ENCODE data around the gene TLL2.

The TLL2 gene

DNA sequence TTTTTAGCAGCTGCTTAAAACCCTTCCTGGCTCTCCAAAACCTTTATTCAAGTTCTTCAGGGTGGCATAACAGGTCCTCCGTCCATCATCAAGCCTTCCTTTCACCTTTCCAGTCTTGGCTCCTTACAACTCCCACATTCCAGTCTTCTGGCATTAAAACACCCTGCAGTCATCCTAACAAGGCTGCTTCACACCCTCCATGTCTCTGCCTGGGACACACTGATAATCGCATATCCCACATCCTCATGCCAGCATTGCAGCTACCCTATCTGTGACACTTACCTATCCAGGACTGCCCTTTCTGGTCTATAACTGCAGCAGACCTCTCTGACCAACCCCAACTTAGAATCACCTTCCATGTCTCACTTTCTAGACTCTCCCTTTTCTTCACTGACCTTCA lies 2.6 kb upstream of the TLL2 start:
- H3K9me3 Mint-ChIP-seq (ENCODE audit: low read depth): no peaks in the 10 kb centered on the region
- H3K4me1 Mint-ChIP-seq (ENCODE audit: low read depth): peaks cover 16% of the 10 kb centered on the region
- no peak overlapping the region for H3K4me3 Mint-ChIP-seq
- H3K36me3 Mint-ChIP-seq: peaks cover 6% of the 10 kb centered on the region
- peaks cover 17% of the 10 kb centered on the region for H3K27me3 Mint-ChIP-seq
- no peak overlapping the region for H3K27ac Mint-ChIP-seq

DNA sequence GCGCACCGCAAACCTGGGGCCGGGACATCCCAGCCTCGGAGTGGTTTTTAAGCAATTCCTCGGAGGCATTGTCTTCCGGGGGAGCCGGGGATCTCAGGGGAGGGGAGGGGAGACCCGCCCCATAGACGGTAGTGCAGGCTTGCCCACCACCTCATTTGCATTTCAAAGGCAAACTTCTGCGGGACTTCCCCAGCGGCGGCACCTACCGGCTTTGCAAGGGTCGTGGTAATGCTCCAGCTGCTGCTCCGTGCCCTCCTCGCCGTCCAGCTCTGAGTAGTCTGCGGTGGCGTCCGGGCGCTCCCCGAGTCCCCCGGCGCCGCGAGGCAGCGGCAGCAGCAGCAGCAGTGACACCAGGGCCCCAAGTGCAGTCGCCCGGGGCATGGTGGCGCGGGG lies 425 bp downstream of the TLL2 start:
- Mint-ChIP-seq H3K4me3 (peak overlapping the region; percentile 64), H3K9me3 (ENCODE audit: low read depth) (no peaks in the 10 kb centered on the region), H3K4me1 (ENCODE audit: low read depth) (peaks cover 16% of the 10 kb centered on the region), H3K27ac (no peak overlapping the region), H3K27me3 (peaks cover 17% of the 10 kb centered on the region), H3K36me3 (no peaks in the 10 kb centered on the region)

DNA sequence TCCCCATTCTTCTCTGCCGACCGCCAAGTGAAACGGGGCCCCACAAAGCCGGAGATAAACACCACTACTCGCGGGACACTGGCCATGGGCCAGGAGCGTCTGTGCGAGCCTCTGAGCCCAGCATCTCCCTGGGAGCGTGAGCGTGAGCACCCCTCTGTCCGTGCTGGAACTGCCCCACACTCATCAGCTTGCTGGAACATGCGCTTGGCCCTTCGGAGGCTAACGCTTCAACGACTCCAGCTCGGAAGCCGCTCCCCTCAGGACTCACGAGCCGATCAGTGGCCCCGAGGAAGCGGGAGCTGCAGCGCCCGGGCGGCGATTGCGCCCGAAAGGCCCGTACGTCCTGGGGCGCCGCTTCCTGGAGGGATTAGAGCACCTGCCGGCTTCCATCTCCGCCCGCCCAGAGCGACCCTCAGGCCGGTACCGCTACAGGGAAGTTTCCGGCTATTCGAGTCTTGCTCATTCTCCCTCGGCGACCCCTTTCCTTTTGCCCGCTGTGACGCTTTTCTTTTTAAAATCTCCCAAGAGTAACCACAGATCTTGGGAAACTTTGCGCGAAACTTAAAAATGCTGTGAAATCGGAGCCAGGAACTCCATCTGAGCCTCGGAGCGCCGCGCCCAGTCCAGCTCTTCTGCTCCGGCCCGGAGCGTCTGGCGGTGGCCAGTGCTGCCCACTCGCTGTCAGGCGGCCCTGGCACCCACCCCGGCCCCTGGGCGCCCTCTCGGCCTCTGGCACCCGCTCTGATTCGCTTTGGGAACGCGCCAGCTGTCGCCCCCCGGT lies 1.0 kb downstream of the TLL2 start:
- Mint-ChIP-seq H3K27ac (no peak overlapping the region), H3K36me3 (no peaks in the 10 kb centered on the region), H3K9me3 (ENCODE audit: low read depth) (no peaks in the 10 kb centered on the region), H3K4me1 (ENCODE audit: low read depth) (peaks cover 16% of the 10 kb centered on the region), H3K27me3 (peaks cover 17% of the 10 kb centered on the region), H3K4me3 (peak overlapping the region; percentile 64)

DNA sequence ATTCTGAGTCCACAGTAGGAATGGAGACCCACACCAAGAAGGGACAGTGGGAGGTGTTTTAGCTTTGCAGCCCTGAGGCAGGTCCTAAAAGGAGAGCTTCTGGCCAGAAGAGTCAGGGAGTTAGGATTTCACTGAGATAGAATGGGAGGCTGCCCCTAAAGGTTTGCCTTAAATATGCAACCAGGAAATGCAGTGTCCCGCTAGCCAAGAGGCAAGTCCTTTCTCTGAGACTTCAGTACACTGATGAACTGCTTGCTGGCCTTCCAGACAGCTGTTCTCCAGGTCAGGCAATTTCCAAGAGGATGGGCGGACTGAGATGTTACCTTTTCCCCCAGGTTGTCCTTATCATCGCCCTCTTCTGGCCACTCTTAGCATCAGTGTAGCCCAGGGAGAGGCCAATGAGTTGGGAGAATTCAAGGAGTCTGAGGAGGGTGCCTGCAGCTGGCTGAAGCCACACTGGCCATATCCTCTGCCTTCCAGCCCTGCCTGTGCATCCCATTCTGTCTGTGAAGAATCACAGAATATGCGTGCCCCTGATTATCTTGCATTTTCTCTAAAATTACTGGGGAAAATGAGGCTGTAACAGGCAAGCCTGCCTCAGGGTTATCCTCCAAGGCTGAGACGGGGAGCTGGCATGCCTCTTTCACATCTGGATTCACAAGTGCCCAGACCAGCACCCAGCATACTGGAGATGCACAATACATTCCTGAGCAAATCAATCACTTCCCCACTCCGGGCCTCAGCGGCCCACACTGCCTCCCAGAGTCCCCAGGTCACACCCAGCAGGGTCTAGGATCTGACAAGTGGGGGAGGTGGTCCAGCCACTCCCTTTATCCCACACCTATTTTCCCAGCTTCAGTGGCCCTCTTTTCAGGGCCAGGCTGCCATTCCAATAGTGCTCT lies 2.4 kb downstream of the TLL2 start:
- no peak overlapping the region for H3K4me3 Mint-ChIP-seq
- no peaks in the 10 kb centered on the region for H3K9me3 Mint-ChIP-seq (ENCODE audit: low read depth)
- H3K4me1 Mint-ChIP-seq (ENCODE audit: low read depth): peaks cover 16% of the 10 kb centered on the region
- H3K27ac Mint-ChIP-seq: no peak overlapping the region
- H3K36me3 Mint-ChIP-seq: no peaks in the 10 kb centered on the region
- peaks cover 18% of the 10 kb centered on the region for H3K27me3 Mint-ChIP-seq

DNA sequence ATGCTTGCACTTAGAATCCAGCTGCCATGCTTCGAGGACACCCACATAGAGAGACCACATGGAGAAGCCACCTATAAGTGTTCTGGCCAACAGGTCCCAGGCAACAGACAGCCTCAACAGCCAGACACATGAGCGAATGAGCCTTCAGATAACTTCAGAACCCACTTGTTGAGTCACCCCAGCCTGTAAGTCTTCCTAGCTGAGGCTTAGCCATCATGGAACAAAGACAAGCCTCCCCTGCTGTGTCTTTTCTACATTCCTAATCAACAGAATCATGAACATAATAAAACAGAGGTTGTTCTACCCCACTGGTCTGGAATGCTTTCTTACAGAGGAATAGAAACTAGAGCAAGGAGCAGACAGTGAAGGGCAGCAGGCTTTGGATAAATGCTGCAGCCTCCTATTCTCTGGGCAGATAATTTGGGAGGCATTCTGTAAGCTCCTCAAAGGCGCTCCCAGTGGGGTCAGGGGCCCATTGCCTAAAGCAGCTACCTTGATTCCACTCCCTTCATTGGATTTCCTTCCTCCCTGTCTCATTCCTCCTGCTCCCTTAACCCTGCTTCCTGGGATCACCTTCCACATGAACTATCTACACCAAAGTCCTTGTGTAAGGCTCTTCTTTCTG lies 4.6 kb downstream of the TLL2 start:
- H3K4me1 Mint-ChIP-seq (ENCODE audit: low read depth): peaks cover 4% of the 10 kb centered on the region
- H3K36me3 Mint-ChIP-seq: no peaks in the 10 kb centered on the region
- H3K27me3 Mint-ChIP-seq: peaks cover 10% of the 10 kb centered on the region
- no peak overlapping the region for H3K4me3 Mint-ChIP-seq
- H3K27ac Mint-ChIP-seq: no peak overlapping the region
- no peaks in the 10 kb centered on the region for H3K9me3 Mint-ChIP-seq (ENCODE audit: low read depth)

DNA sequence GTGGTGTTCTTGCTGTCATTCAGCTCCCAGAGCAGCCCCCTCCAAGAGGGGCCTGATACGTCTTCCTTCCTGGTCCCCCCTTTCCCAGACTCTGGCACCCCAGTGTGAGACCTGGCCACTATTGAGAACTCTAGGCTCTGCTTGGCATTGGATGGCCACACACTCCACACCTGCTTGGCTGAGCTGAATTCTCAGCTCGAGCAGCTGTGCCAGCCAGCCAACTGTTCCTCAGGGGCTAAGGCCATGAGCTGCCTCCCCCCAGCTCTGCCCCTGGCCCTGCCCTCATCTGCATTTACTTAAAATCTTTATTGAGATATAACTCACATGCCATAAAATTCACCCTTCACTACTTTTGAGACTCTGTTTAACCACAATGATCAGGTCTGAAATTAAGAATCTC lies 6.7 kb downstream of the TLL2 start:
- H3K9me3 Mint-ChIP-seq (ENCODE audit: low read depth): no peaks in the 10 kb centered on the region
- H3K4me3 Mint-ChIP-seq: no peak overlapping the region
- H3K4me1 Mint-ChIP-seq (ENCODE audit: low read depth): peaks cover 1% of the 10 kb centered on the region
- peaks cover 5% of the 10 kb centered on the region for H3K27me3 Mint-ChIP-seq
- H3K27ac Mint-ChIP-seq: no peak overlapping the region
- H3K36me3 Mint-ChIP-seq: no peaks in the 10 kb centered on the region

DNA sequence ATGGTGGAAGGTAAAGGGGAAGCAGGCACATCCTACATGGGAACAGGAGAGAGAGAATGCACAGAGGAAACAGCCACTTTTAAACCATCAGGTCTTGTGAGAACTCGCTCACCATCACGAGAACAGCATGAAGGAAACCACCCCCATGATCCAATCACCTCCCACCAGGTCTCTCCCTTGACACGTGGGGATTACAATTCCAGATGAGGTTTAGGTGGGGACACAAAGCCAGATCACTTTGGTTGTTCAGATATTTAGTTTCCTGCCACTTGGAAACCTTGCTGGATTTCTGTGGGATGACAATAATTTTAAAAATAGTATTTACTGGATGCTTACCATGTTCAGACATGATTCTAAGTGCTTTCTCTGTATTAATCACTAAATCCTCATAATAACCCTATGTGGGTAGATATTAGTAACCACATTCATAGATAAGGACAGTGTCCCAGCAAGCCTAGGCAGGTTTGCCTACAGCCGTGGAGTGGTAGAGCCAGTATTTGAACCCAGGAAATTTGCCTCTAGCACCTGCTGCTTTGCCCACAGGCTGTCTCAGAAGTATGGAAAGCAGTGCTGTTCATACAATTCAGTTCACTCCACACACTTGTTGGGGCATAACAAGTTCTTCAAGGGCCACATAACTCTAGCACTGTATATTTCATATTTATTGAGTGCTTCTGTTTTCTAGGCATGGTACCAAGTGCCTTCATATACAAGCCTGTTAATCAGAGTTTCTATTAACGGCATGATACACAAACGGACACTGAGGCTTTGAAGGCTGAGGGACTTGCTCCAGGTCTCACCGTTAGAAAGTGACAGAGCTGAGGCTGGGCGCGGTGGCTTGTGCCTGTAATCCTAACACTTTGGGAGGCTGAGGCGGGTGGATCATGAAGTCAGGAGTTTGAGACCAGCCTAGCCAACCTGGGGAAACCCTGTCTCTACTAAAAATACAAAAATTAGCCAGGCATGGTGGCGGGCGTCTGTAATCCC lies 8.3 kb downstream of the TLL2 start:
- Mint-ChIP-seq H3K9me3 (ENCODE audit: low read depth) (no peaks in the 10 kb centered on the region), H3K27me3 (peaks cover 6% of the 10 kb centered on the region), H3K4me1 (ENCODE audit: low read depth) (no peaks in the 10 kb centered on the region), H3K27ac (no peak overlapping the region), H3K36me3 (no peaks in the 10 kb centered on the region), H3K4me3 (no peak overlapping the region)

DNA sequence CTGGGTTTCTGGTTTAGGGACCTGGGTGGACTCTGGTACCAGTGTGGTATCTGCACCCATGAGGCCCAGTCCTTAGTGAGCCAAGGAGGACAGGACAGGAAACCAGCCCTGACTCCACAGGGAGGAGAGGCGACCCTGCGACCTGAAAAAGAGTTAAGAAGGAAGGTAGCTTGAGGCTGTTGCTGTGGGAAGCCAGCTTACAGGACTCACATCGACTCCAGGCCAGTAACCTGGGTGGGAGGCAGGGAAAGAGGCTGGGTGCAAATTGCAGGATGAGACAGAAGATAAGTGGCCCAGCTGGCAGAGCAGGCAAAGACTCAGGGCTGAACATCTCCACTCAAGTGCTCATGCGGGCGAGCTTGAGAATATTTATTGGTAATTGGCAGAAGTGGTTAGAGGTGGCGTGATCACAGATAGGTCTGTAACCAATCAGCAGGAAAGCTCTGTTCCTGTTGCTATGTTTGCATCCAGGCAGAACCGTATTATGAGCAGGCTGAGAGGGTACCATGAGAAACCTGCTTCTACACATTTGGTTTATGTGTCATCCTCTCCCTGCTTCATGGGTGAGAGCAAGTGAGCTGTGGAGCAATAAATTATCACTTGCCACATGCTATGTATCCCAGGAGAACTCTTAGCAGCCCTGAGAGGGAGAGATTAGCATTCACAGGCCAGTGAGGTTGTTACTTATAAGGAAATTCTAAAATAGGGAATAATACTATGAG lies 11.0 kb downstream of the TLL2 start:
- Mint-ChIP-seq H3K27me3 (peaks cover 6% of the 10 kb centered on the region), H3K9me3 (ENCODE audit: low read depth) (no peaks in the 10 kb centered on the region), H3K4me3 (no peak overlapping the region), H3K4me1 (ENCODE audit: low read depth) (no peaks in the 10 kb centered on the region), H3K27ac (no peak overlapping the region), H3K36me3 (no peaks in the 10 kb centered on the region)

DNA sequence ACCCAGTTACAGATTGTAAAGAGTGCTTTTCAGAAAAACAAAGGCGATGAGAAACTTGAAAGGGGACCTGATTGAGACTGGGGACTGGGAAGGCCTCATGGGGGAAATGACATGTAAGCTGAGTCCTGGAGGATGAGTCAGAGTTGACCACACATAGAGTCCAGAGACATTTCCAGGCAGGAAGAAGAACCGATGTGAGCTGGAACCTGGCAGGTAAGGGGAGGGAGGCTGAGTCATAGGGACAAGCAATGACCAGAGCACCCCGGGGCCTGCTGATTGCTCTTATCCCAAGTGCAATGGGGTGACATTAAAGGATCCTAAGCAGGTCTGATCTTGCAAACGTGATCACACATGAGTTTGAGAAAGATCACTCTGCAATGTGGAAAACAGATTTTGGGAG lies 11.7 kb downstream of the TLL2 start:
- Mint-ChIP-seq H3K27me3 (peaks cover 6% of the 10 kb centered on the region), H3K4me3 (no peak overlapping the region), H3K9me3 (ENCODE audit: low read depth) (no peaks in the 10 kb centered on the region), H3K36me3 (no peaks in the 10 kb centered on the region), H3K4me1 (ENCODE audit: low read depth) (no peaks in the 10 kb centered on the region), H3K27ac (no peak overlapping the region)

DNA sequence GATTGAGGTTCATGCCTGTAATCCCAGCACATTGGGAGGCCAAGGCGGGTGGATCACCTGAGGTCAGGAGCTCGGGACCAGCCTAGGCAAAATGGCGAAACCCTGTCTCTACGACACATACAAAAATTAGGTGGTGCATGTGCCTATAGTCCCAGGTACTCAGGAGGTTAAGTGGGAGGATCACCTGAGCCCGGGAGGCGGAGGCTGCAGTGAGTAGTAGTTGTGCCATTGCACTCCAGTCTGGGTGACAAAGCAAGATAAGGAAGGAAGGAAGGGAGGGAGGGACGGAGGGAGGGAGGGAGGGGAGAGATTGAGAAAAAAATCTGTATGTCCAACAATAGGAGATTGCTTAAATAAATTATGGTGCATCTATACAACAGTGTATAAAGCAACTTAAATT lies 13.2 kb downstream of the TLL2 start:
- Mint-ChIP-seq H3K27ac (no peak overlapping the region), H3K27me3 (peaks cover 6% of the 10 kb centered on the region), H3K4me1 (ENCODE audit: low read depth) (no peaks in the 10 kb centered on the region), H3K36me3 (no peaks in the 10 kb centered on the region), H3K9me3 (ENCODE audit: low read depth) (no peaks in the 10 kb centered on the region), H3K4me3 (no peak overlapping the region)

DNA sequence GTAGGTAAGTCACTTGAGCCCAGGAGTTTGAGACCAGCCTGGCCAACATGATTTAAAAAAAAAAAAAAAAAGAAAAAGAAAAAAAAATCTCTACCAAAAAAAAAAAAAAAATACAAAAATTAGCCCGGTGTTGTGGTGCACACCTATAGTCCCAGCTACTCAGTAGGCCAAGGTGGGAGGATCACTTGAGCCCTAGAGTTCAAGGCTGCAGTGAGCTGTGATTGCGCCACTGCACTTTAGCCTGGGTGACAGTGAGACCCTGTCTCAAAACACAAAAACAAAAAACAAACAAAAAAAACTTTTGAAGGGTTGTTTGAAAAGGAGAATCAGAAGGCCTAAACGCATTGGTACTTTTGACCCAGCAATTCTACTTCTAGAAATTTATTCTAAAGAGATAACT lies 13.7 kb downstream of the TLL2 start:
- H3K4me1 Mint-ChIP-seq (ENCODE audit: low read depth): no peaks in the 10 kb centered on the region

DNA sequence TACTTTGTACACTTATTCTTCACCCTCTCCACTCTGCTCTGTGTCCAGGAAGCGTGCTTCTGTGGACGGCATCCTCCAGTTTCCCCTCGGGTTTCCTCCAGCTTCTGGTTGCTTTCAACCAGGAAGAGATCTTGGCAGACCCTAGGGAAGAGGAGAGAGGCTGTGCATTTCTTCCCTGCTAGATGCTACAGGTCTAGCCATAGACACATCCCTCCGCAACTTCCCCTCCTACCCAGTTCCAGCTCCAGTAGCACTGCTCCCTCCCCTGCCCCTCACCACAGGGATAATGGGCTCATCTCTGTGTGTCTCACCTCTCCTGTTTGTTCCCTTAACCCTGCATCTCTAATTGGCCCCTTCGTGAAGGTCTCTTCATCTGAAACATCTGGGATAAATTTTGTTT lies 16.3 kb downstream of the TLL2 start:
- Mint-ChIP-seq H3K36me3 (no peaks in the 10 kb centered on the region), H3K27me3 (peaks cover 6% of the 10 kb centered on the region), H3K4me1 (ENCODE audit: low read depth) (no peaks in the 10 kb centered on the region), H3K9me3 (ENCODE audit: low read depth) (no peaks in the 10 kb centered on the region), H3K27ac (no peak overlapping the region), H3K4me3 (no peak overlapping the region)

More for the DNA sequence above, 13.7 kb downstream of the TLL2 start:
- no peak overlapping the region for H3K27ac Mint-ChIP-seq
- H3K9me3 Mint-ChIP-seq (ENCODE audit: low read depth): no peaks in the 10 kb centered on the region
- no peaks in the 10 kb centered on the region for H3K36me3 Mint-ChIP-seq
- peaks cover 6% of the 10 kb centered on the region for H3K27me3 Mint-ChIP-seq
- H3K4me3 Mint-ChIP-seq: no peak overlapping the region

DNA sequence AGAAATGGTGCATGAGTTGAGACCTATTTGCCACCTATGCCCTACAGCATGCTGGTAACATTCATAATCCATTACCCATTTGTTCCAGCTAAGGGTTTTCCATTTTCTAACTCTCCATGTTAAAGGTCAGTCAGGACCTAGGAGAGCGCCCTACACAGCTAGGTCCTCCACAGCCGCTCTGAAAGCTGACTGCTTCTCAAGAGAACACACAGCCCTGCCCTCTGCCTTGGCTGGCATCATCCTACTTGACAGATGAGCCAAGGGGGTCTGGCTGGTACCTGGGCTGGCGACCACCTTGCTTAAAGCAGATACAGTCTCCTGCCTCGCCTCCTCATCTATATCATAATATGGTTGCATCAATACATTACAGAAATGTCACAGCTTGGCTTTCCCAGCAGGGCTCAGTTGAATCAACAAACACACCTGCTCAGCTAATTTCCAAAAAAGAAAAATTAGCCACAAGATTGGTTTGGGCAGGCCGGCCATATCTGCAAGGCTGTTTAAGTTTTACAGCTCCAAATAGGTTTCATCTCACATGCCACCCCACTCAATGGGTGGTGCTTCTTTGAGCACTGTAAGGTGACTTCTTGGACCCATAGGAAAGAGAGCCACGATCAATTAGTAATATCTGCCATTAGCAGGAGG lies 17.3 kb downstream of the TLL2 start:
- Mint-ChIP-seq H3K4me3 (no peak overlapping the region), H3K4me1 (ENCODE audit: low read depth) (no peaks in the 10 kb centered on the region), H3K27ac (no peak overlapping the region), H3K27me3 (peaks cover 4% of the 10 kb centered on the region), H3K9me3 (ENCODE audit: low read depth) (no peaks in the 10 kb centered on the region), H3K36me3 (no peaks in the 10 kb centered on the region)
